Motor neuron (in vitro differentiated cells): ENCODE measurements around the gene TMEM120B. TPM values are rescaled to one million over a fixed set of nuclear protein-coding genes. Genes with fewer than 3 reads are reported as not detected.

Source experiments
- ATAC-seq, 8 experiments: fragments of 200-7000 bp; cut with Tn5 transposase; replicated peaks in 6 of 8; 2 replicates each; pipeline ENCODE4 v1.8.0; 2021; ENCODE audit warnings: mild to moderate bottlenecking in 8 of 8, moderate library complexity in 8 of 8
- H3K27ac ChIP-seq, 2 donors: fragments of 250-450 bp; sonication (Bioruptor Pico); 2 replicates each; pipeline ENCODE4 v1.9.0; 2021; ENCODE audit warnings: antibody characterized with exemption in 2 of 2, mild to moderate bottlenecking in 2 of 2, moderate library complexity in 1 of 2
- H3K4me1 ChIP-seq, 2 donors: fragments of 250-450 bp; sonication (Bioruptor Pico); replicated peaks in 1 of 2; 2 replicates each; pipeline ENCODE4 v1.6.1; 2021; ENCODE audit warnings: antibody characterized with exemption in 2 of 2, mild to moderate bottlenecking in 2 of 2, moderate library complexity in 1 of 2
- H3K4me3 ChIP-seq, 5 donors: fragments of 250-450 bp; sonication (Bioruptor Pico); 2 replicates each; pipeline ENCODE4 v1.9.0; 2021; ENCODE audit warnings: antibody characterized with exemption in 5 of 5, mild to moderate bottlenecking in 5 of 5, moderate library complexity in 4 of 5
- WGBS, 10 experiments: fragments of 450-650 bp; shearing (Covaris generic); methylation state at CpG; one replicate each; pipeline ENCODE4 v1.0.0; 2022; 5-methylcytosine and 5-hydroxymethylcytosine counted together
- in situ Hi-C, 9 experiments: fragments of 400-800 bp; cut with MboI; loops; one replicate each; pipeline ENCODE4 v1.15.0; 2021; ENCODE audit warnings: low sequenced_read_pairs in 9 of 9, low pct_unique_long_range_greater_than_20kb in 2 of 9; ENCODE audit not compliant: unreplicated experiment in 9 of 9
- total RNA-seq, 8 experiments: library from RNA; unstranded; fragments of 300-600 nt; gene quantifications; 2 replicates each; pipeline versions ENCODE4 v1.2.3 to v1.2.4, GENCODE V29; 2022

The TMEM120B gene
- total RNA-seq, 8 experiments from 2014 or later, result 4.9 to 13.4 (median 7.7) TPM

GRCh38 chr12:121827351-121828099 is 115.0 kb downstream of the TMEM120B start:
- Histone ChIP-seq H3K27ac (no peak overlapping the region), H3K4me1 (peaks cover 0 to 2% of the 10 kb centered on the region in 2 donors), H3K4me3 (no peak overlapping the region)
- 94 to 100% (median 98%) methylated on average over 1 to 14 of the region's 48 CpGs; no CpG with 5 or more reads in 3 of the 10 experiments for WGBS, 10 experiments
- ATAC-seq, result peak in 4 of 8 experiments; percentile 3 to 15 (median 10)
- in situ Hi-C loops, result no loop called here

- peaks cover 0 to 2% of the 10 kb centered on the region in 2 donors for H3K4me1 ChIP-seq
- ATAC-seq, result no peak
- no peak overlapping the region for H3K4me3 ChIP-seq
- in situ Hi-C loops, result no loop called here
- WGBS, 10 experiments, result 60 to 100% (median 94%) methylated on average over 1 to 6 of the region's 8 CpGs; no CpG with 5 or more reads in 4 of the 10 experiments
- H3K27ac ChIP-seq, result no peak overlapping the region
These were observed 115.8 kb downstream of the TMEM120B start for GRCh38 chr12:121828306-121828705.

GRCh38 chr12:121828826-121829225 is 116.3 kb downstream of the TMEM120B start:
- peak in 1 of 8 experiments; percentile 3 for ATAC-seq
- WGBS, 10 experiments, result 80% methylated on average over 1 of the region's 9 CpGs; no CpG with 5 or more reads in 9 of the 10 experiments
- in situ Hi-C loops, result no loop called here
- Histone ChIP-seq H3K4me3 (no peak overlapping the region), H3K27ac (no peak overlapping the region), H3K4me1 (peaks cover 0 to 2% of the 10 kb centered on the region in 2 donors)

GRCh38 chr12:121829250-121829918 is 116.8 kb downstream of the TMEM120B start:
- in situ Hi-C loops, result no loop called here
- H3K4me1 ChIP-seq, result peaks cover 0 to 2% of the 10 kb centered on the region in 2 donors
- no peak overlapping the region for H3K27ac ChIP-seq
- ATAC-seq, result peak in 6 of 8 experiments; percentile 7 to 49 (median 15)
- no peak overlapping the region for H3K4me3 ChIP-seq
- 80 to 100% (median 81%) methylated on average over 1 to 5 of the region's 7 CpGs; no CpG with 5 or more reads in 4 of the 10 experiments for WGBS, 10 experiments

GRCh38 chr12:121830134-121830533 is 117.6 kb downstream of the TMEM120B start:
- H3K27ac ChIP-seq, result no peak overlapping the region
- in situ Hi-C loops, result no loop called here

GRCh38 chr12:121830588-121831265 is 118.2 kb downstream of the TMEM120B start:
- 89 to 100% methylated on average over 1 to 3 of the region's 29 CpGs; no CpG with 5 or more reads in 8 of the 10 experiments for WGBS, 10 experiments
- Histone ChIP-seq H3K27ac (no peak overlapping the region), H3K4me3 (no peak overlapping the region), H3K4me1 (peaks cover 0 to 2% of the 10 kb centered on the region in 2 donors)
- in situ Hi-C loops, result no loop called here
- ATAC-seq, result peak in 2 of 8 experiments; percentile 15 to 17

More at GRCh38 chr12:121830134-121830533, 117.6 kb downstream of the TMEM120B start:
- WGBS, 10 experiments, result 96% methylated on average over 5 of the region's 23 CpGs; no CpG with 5 or more reads in 9 of the 10 experiments
- Histone ChIP-seq H3K4me3 (no peak overlapping the region), H3K4me1 (peaks cover 0 to 2% of the 10 kb centered on the region in 2 donors)
- ATAC-seq, result no peak

Other genes with a start within 250 kb of the TMEM120B start
- gene KDM2B, start 131.7 kb upstream of the TMEM120B start, total RNA-seq, result 10 to 100 TPM; 20.6 to 42.8 (median 30.7) TPM
- 10 to 100 TPM in 3 of 8 experiments, 1 to 10 TPM in 5; 2.3 to 17.7 (median 4.6) TPM for gene ORAI1, start 86.2 kb upstream of the TMEM120B start, total RNA-seq
- 1 to 10 TPM in 1 of 8 experiments, under 1 TPM in 7; 0.25 to 1.9 (median 0.70) TPM for gene MORN3, start 43.1 kb upstream of the TMEM120B start, total RNA-seq
- 10 to 100 TPM in 3 of 8 experiments, 1 to 10 TPM in 5; 2.8 to 13.7 (median 6.8) TPM for gene RHOF, start 80.9 kb downstream of the TMEM120B start, total RNA-seq
- gene SETD1B, start 91.3 kb downstream of the TMEM120B start, total RNA-seq, result 10 to 100 TPM in 2 of 8 experiments, 1 to 10 TPM in 6; 3.1 to 16.2 (median 5.0) TPM
- under 1 TPM in 3 of 8 experiments, not detected in 5; 0.19 to 0.46 (median 0.21) TPM for gene HPD, start 146.1 kb downstream of the TMEM120B start, total RNA-seq
- gene PSMD9, start 176.0 kb downstream of the TMEM120B start, total RNA-seq, result 100 to 1,000 TPM in 1 of 8 experiments, 10 to 100 TPM in 7; 25.3 to 135 (median 54.6) TPM
- gene CFAP251, start 205.8 kb downstream of the TMEM120B start, total RNA-seq, result 1 to 10 TPM; 1.7 to 5.3 (median 2.7) TPM